HG03066 (cell line): ENCODE measurements around the gene CMIP.

Experiments
- ATAC-seq: cut with Tn5 transposase; IDR thresholded peaks from one replicate; pipeline ENCODE4 v1.9.1; 2021; ENCODE audit warnings: low read depth; ENCODE audit not compliant: unreplicated experiment

Gene CMIP

GRCh38 chr16:81445966-81446906 lies 1.6 kb downstream of the CMIP start:
- no peak for ATAC-seq

- no peak for ATAC-seq
Observed at GRCh38 chr16:81446907-81447268, 2.3 kb downstream of the CMIP start.

- ATAC-seq = no peak
Observed at GRCh38 chr16:81447383-81448101, 2.9 kb downstream of the CMIP start.

GRCh38 chr16:81448154-81449131 lies 3.8 kb downstream of the CMIP start:
- ATAC-seq = no peak

DNA sequence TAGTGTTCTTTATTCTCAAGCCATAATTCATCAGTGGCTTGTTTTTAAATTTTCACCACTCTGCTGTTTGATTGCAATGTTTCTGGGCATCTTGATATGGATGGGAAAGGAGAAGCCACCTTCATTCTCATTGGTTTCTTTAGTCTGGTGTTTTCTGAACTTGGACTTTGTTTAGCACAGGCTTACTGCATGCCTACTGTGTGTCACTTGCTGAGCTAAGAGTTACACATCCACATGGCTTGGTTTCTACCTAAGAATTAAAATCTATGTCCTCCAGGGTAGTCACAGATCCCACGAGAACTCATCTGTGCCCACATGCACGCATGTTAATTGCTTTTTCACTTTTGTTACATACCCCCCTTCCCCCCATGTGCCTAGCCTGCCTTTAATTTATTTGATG lies 4.6 kb downstream of the CMIP start:
- no peak for ATAC-seq

- ATAC-seq = no peak
Observed at GRCh38 chr16:81449899-81450608, 5.4 kb downstream of the CMIP start.

- no peak for ATAC-seq
Observed at GRCh38 chr16:81450783-81451491, 6.3 kb downstream of the CMIP start.

DNA sequence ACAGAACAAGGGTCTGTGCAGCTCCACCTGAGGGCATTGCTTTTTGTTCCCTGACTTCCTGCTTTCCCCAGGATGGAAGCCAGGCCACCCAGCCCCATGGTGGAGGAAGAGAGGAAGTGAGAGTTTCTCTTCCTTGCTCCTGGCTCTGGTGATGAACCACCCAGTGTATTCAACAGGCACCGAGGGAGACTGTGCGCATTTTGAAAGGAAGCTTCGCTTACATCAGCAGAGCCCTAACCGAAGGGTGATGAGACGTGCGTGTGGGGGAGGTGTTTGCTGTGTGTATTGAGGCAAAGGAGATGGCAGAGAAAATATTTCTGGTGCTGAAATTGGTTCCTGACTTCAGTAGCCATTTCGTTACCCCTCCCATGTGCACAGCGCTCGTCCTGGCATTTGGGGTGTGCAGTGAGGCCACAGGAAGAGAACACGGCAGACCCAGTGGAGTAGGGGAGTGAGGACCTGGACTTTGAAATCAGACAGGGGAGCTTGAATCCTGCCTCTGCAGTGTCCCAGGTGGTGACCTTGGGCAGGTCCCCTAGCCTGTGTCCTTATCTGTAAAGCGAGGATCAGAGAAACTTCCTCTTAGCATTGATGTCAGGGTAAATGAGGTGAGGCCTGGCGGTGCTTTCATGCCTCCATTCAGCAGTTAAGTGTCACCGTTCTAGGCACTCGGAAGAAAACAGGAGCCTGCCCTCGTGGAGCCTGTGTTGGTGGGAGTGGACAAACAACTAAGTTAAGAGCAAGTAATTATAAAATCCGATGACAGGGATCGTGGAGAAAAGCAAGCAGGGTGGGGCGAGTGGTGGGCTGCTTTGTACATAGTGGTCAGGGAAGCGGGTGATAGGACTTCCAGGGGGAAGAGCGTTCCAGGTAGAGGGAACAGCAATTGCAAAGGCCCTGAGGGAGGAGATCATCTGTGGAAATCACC lies 7.4 kb downstream of the CMIP start:
- no peak for ATAC-seq

DNA sequence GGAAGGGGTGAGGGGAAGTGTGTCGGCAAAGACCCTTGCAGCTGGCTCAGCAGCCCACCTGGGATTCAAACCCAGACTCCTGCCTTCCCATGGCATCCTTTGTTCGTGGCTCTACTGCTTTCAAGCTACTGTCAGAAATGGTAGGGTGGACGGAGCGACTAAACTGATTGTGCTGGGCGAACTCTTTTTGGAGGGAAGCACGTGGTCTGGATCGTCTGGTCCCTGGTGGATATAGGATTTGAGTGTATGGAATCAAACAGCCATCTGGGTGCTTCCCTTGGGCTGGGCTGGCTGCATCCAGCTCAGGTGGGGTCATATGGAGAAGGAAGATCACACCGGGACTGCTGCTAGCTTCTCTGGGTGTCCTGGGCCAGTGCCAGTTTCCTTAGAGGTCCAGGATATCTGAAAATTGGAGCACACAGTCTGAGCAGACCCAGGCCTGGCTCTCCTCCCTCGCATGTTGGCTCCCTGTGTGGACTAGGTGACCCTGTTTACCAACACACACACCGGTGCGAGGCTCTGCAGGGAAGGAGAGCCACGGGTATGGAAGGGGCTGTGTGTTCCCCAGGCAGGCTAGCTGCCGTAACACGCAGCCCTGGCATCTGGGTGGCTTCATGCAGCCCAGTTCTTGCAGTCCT lies 8.6 kb downstream of the CMIP start:
- no peak for ATAC-seq

DNA sequence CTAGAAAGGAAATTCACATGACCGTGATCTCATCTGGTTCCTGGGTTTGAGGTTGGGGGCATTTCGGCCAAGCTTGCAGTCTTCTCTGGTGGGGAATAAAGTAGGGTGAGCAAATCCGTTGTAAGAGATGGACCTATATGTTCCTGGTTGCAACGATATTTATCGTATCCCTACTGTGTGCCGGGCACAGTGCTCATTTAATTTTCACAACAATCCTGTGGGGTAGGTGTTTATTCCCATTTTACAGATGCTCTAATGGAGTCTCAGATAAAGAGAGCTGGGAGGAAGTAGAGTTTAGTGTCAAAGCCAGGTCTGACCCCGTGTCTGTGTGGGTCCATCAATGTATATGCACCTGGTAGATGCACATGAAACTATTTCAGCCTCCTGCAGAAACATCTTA lies 9.4 kb downstream of the CMIP start:
- ATAC-seq = no peak

DNA sequence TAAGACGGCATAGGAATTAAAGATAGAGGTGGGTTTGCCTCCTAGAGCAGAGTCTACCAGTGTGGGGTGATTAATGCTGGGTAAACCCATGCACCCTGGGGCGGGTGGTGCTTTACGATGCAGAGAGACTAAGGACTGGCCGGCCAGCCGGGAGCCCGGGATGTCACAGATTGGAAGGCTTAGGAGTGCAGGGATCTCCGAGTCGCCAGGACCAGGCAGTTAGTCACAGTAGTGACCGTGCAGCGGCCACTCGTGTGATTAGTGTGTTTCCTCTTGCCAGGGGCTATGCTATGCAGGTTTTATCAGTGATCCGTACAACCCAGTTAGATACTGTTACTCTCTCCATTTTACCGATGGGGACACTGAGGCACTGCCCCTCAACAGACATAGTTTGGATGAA lies 10.4 kb downstream of the CMIP start:
- no peak for ATAC-seq

DNA sequence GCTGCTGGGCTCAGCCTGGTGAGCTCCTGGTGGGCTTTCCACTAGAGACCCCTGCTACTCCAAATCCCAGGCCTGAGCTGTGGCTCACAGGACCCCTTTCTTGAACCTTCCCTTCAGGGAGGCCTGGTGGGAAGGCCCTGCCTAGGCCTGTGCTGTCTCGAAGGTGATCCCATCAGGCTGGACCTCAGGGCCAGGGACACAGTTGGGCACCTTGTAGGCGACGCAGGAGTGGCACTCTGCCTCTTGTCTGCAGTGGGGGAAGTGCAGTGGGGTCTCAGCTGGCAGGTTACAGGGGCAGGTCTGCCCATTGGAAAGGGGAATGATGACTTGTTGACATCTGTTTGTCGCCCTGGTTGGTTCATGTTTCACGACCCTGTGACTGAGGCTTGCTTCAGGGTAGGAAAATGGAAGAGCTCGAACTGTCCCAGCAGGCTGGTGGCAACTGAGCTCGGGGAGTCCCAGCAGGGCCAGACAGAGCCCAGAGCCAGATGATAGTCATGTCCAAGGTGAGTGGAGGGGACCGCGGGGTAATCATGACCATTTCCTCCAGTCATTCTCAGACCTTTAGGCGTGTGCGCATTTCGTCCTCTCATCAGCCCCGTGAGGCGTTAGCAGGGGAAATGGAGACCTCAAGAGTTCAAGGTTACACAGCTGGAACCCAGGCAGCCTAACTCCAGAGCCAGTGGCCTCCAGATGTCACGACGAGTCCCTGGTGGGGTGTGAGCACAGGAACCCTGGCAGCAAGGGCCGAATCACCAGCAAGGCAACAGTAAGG lies 11.3 kb downstream of the CMIP start:
- ATAC-seq = no peak

- no peak for ATAC-seq
Observed at GRCh38 chr16:81456523-81457325, 12.1 kb downstream of the CMIP start.

DNA sequence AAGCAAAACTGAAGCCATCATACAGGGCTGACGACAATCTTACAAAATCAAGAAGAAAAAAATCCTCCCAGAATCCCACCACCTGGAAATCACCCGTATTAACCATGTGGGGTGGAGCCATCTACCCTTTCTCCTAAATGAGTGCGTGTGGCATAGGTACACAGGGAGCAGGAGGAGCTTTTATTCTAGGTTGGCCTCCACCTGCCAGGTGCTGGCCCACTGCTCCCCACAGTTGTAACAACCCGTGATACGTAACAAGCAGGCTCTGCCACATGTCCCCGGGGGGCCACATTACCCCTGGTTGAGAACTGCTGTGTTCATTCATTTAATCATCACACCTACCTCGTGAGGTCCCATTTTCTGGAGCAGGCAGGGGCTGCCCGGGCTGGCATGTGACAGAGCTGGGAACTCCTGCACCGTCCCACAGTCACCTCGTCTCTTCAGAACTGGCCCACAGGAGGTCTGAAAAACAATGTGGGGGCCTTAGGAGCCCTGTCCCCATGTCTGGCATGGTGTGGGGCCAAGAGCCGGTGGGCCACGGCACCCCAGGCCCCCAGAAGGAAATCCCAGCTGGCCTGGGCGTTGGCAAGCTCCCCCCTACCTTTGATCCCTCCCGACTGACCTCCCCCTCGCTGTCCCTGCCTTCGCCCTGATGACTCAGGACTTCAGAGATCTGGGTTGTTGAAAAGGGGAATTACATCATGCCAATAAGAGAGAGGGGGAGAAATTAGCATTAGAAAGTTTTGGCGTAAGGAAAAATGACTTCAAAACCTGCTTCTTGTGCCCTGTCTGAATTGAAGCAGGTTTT lies 12.9 kb downstream of the CMIP start:
- no peak for ATAC-seq

DNA sequence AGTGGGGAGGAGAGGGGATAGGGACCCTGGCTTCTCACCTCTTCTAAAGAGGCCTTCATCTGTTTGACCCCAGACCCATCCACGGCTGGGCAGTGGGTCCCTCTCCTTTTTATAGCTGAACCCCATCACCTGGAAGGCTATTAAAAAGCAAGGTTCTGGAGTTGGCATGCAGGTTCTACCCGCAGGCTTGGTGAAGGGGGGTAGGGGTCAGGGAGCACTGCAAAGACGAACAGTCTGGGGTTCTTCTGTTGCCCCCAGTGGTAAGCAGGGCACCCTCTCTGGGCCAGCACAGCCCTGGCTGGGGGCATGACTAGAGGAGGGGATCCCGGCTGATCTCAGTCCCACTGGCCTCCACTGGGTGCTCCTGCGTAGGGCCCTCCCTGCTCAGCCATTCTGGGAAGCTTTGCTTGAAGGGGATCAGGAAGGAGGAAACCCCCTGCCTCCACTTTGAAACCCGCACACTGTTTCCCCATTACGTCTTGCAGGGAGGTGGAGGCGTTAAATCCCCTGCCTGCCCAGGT lies 13.6 kb downstream of the CMIP start:
- ATAC-seq = no peak
